Measurements from ENCODE around the gene TASP1. TPM values are rescaled to one million over a fixed set of nuclear protein-coding genes. Genes with fewer than 3 reads are reported as not detected.

The TASP1 gene
- total and polyA plus RNA-seq, 10 of the 15 experiments (the other 5 are each of a cell fraction or from before 2014, with no cell fraction given) = 7.4 to 17.8 (median 10.5) TPM

- SMC1A ChIA-PET (ENCODE audit: uncharacterized antibody, unreplicated experiment) = interaction anchor here (1.1 kb wide), 1 partner anchor 31 kb away, joined by 3 read pairs; no protein-coding TSS in a partner anchor
- Histone ChIP-seq H3K36me3 (ENCODE audit: control insufficient read depth in 2 of 2, insufficient read depth in 2 of 2, low read length in 1 of 2) (0 out of 4 replicates have a peak, but pooled peaks cover 0 to 4% of the 10 kb centered on the region in 2 experiments), H3K4me1 (ENCODE audit: control insufficient read depth, insufficient read depth, low read length) (peaks cover 4% of the 10 kb centered on the region; the same call in 1 of the 2 replicates), H3K4me2 (ENCODE audit: control insufficient read depth, insufficient read depth) (no peak overlapping the region), H4K20me1 (ENCODE audit: control insufficient read depth, insufficient read depth) (no peaks in the 10 kb centered on the region), H3K27ac (ENCODE audit: control insufficient read depth, insufficient read depth) (no peak overlapping the region), H3K9ac (ENCODE audit: control insufficient read depth, insufficient read depth, low read length) (no peak overlapping the region), H3K4me3 (no peak overlapping the region), H2AFZ (ENCODE audit: control insufficient read depth, low read depth, low read length) (no peak overlapping the region), H3K9me3 (replicated peaks; ENCODE audit: control insufficient read depth, insufficient read depth, low read length) (peaks cover 5% of the 10 kb centered on the region), H3K79me2 (ENCODE audit: control insufficient read depth, insufficient read depth, low read length) (no peaks in the 10 kb centered on the region), H3K27me3 (replicated peaks in 1 of 2; ENCODE audit: control insufficient read depth in 2 of 2, insufficient read depth in 2 of 2, low read length in 1 of 2) (no peaks in the 10 kb centered on the region)
- 95% methylated on average over 3 of the region's 3 CpGs for WGBS (ENCODE audit: insufficient coverage, insufficient replicate concordance, low lambda C conversion rate, missing lambda C conversion rate)
- CTCF ChIA-PET = interaction anchor here (1.7 kb wide), 1 partner anchor 120 kb away, joined by 5 read pairs; no protein-coding TSS in a partner anchor
- intact Hi-C loops (cut with micrococcal nuclease; ENCODE audit: unreplicated experiment) = no loop called here
- no peak for DNase-seq (ENCODE audit: low read depth, low spot score)
- no TSS peak for BruUV-seq (replicated peaks)
- RAD21 ChIA-PET (ENCODE audit: unreplicated experiment) = no interaction called here
- no peak for FAIRE-seq
- ATAC-seq = no peak
- no peak for TF ChIP-seq SMARCA5 (IDR thresholded peaks at IDR 0.05)
- TF ChIP-seq, protein P1, sequence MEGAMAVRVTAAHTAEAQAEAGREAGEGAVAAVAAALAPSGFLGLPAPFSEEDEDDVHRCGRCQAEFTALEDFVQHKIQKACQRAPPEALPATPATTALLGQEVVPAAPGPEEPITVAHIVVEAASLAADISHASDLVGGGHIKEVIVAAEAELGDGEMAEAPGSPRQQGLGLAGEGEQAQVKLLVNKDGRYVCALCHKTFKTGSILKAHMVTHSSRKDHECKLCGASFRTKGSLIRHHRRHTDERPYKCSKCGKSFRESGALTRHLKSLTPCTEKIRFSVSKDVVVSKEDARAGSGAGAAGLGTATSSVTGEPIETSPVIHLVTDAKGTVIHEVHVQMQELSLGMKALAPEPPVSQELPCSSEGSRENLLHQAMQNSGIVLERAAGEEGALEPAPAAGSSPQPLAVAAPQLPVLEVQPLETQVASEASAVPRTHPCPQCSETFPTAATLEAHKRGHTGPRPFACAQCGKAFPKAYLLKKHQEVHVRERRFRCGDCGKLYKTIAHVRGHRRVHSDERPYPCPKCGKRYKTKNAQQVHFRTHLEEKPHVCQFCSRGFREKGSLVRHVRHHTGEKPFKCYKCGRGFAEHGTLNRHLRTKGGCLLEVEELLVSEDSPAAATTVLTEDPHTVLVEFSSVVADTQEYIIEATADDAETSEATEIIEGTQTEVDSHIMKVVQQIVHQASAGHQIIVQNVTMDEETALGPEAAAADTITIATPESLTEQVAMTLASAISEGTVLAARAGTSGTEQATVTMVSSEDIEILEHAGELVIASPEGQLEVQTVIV (IDR thresholded peaks at IDR 0.05; ENCODE audit: borderline replicate concordance, partially characterized antibody) = no peak
- TF ChIP-seq, protein P2, sequence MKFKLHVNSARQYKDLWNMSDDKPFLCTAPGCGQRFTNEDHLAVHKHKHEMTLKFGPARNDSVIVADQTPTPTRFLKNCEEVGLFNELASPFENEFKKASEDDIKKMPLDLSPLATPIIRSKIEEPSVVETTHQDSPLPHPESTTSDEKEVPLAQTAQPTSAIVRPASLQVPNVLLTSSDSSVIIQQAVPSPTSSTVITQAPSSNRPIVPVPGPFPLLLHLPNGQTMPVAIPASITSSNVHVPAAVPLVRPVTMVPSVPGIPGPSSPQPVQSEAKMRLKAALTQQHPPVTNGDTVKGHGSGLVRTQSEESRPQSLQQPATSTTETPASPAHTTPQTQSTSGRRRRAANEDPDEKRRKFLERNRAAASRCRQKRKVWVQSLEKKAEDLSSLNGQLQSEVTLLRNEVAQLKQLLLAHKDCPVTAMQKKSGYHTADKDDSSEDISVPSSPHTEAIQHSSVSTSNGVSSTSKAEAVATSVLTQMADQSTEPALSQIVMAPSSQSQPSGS (IDR thresholded peaks at IDR 0.05; ENCODE audit: low read length) = no peak
- no peak for TF ChIP-seq TARDBP (IDR thresholded peaks at IDR 0.05; ENCODE audit: borderline replicate concordance)
- no peak for TF ChIP-seq RB1 (IDR thresholded peaks at IDR 0.05; ENCODE audit: borderline replicate concordance)
- TF ChIP-seq REST (IDR thresholded peaks at IDR 0.05; ENCODE audit: low read depth, low read length) = no peak
- no peak for TF ChIP-seq TCF3 (IDR thresholded peaks at IDR 0.05; ENCODE audit: borderline replicate concordance, insufficient read depth, low read depth, low read length)
- in situ Hi-C loops (cut with MboI) = no loop called here
- POLR2A ChIA-PET = no interaction called here
Measured at GRCh38 chr20:13426870-13427269, 211.9 kb downstream of the TASP1 start.

Measured in GM12878 (cell line).